HL-60/S4 treated with retinoic acid at 250 ng/mL for 4 days and 3 days (cell line): Measurements from ENCODE around the gene ZBTB20.
"Not testable (repeated sequence)": the region's sequence is repeated elsewhere in the genome, so short reads cannot be mapped to it uniquely, and the experiment has no call there.

Experiments
- in situ Hi-C: fragments of 300-500 bp; cut with MboI; formaldehyde crosslinking; loops from 2 replicates; pipeline ENCODE4 v1.7.0; 2022; ENCODE audit warnings: low sequenced_read_pairs

The ZBTB20 gene

DNA sequence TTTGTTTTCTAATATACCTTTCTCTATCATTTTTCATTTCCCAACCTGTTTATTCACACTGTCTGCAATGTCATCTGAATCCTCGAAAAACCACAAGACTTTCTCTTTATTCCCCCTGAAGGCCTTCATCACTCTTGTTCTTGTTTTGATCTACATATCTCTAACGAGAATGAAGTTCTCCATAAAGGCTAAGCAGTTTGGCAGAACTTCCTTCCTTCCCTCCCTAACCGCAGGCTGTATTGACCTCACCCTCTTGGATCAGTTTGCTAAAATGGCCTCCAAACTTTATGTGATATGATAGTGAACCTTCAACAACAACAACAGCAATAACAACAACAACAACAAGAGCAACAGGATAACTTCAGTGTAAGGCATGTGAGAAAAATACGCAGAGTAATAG is 460.5 kb downstream of the ZBTB20 start:
- in situ Hi-C loops = no loop called here

DNA sequence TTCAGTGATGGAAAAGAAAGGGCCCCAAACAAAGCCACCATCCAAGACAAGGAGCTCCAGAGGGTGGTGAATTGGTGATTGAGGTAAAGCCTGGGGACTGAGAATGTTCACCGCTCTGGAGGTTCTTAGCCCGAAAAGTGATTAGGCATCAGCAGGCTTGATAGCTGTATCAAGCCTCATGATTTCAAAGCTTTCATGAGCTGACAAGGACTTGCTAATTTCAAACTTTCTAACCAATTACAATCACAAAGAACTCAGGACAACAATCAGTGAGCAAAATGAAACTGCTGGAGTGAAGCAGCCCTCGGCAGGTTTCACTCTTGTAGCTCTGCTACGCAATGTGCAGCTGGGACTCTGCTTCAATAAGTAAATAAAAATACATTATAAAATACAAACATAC is 461.9 kb downstream of the ZBTB20 start:
- in situ Hi-C loops = no loop called here

DNA sequence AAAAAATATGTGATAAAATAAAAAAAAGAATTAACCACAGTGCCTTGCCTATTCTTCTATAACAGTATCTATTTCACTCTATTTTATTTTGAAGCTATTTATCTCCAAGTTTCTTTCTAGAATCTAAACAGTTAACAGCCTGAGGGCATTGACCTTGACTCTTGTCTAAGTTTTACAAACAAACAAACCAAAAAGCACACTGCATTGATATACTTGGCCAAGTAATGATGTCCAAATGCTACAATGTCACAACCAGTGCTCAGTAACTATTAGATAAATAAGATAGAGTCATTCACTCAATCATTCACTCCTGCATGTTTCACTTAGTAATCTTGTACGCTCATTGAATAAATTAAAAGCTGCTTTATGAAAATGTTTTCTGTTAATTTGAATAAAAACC is 466.8 kb downstream of the ZBTB20 start:
- in situ Hi-C loops = no loop called here

- in situ Hi-C loops = not testable (repeated sequence)
Observed at GRCh38 chr3:114679773-114680172, 467.3 kb downstream of the ZBTB20 start.

DNA sequence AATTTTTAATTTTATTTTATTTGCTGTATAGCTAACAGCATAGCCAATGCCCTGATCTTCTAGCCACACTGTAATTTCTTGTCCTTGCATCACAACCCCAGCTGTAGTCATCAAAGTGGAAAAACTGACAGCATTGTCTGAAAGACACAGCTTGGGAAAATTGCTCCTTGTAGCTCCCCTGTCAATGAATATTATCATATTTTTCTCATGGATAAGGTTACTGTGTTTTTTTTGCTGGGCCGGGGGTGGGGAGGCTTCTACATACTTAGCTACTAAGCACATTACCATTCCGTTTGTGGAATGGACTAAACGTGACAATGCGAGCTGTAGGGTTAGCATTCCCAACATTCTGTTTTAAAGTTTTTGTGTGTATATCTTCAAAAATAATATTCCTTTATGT is 472.0 kb downstream of the ZBTB20 start:
- in situ Hi-C loops = no loop called here

- in situ Hi-C loops = no loop called here
Observed at GRCh38 chr3:114674036-114674435, 473.1 kb downstream of the ZBTB20 start.

DNA sequence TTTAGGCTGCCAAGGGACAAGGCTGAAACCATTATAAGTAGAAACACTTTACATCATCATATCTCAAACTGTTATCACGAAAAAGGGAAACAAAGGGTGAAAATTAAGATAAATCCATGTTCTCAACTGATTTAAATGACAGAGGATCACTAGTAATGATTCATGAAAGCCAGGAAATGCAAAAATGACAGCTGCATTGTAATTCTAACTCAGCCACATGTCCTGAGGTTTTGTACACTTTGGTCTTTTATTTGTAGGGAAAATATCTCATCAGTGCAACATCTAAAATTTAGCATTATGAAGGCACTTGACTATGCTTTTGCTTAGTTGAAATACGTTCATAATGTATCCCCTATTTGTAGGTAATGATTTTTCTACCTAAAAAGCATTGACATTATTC is 473.6 kb downstream of the ZBTB20 start:
- in situ Hi-C loops = no loop called here

GRCh38 chr3:114672692-114673447 is 474.2 kb downstream of the ZBTB20 start:
- in situ Hi-C loops = no loop called here

- in situ Hi-C loops = no loop called here
Observed at GRCh38 chr3:114671741-114672510, 475.2 kb downstream of the ZBTB20 start.

DNA sequence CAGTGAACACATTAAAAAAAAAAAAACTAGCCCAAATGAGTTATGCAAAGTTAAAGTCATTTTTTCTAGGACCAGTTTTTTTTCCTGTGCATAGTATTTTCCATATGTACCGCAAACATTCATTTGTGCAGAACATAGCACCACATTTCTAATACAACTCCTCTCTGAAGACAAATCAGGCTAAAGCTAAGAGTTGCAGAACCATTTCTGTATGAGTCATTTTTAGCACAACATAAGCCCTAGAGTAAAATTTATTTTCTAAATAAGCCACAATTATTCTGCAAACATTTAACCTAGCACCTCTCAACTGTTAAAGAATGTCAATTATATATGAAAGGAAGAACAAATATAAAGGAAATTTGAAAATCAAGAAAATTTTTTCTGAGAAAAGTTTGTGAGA is 477.5 kb downstream of the ZBTB20 start:
- in situ Hi-C loops = no loop called here

DNA sequence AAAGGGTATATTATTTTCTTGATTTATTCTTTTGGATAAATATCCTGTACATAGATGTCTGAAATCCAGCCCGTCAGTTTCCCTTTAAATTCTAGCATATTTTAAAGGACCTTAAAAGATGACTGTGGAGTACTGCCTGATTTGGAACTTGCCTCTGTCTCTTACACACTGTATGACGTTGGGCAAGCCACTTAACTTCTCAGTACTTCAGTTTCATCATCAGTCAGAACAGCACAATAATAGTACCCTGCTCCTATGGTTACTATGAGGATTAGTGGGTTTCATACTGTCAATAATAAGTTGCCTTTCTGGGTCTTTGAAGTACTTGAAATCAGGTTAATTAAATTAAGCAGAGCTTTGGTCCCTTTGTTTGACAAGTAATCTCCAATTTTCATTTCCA is 479.0 kb downstream of the ZBTB20 start:
- in situ Hi-C loops = no loop called here

DNA sequence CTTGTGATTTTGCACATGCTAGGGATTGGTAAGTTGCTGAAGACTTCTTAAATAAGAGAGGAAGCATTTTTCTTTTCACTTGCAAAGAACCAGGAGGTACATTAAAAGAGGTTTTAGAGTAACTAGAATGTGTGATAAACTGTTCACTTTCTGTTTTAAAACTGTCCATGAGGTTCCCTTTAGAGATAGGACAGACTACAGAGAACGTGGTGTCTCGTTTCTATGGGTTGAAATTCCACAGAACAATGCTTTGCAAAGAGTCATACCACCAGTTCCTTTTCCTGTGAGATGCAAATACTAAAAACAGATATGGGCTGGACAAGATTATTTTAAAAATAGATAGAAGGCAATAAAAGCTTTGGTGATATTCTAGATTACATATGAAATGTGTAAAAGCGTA is 480.5 kb downstream of the ZBTB20 start:
- in situ Hi-C loops = no loop called here

DNA sequence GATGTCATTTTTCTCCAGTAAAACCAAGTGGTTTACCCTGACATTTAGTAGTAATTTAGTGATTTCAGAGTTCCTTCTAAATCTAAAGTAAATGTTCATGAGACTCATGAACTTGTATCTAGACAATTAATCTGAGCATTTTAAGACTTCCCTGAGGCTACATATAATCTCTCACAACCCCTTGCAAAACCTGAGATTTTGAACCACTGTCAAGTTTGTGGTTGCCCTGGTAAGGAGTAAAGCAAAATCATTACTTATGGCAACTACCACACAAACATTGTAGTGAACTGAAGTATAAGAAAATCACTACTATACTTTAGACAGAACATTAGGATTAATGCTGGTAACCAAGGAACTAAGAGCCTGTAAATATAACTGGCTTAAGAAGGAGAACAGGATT is 483.1 kb downstream of the ZBTB20 start:
- in situ Hi-C loops = no loop called here

DNA sequence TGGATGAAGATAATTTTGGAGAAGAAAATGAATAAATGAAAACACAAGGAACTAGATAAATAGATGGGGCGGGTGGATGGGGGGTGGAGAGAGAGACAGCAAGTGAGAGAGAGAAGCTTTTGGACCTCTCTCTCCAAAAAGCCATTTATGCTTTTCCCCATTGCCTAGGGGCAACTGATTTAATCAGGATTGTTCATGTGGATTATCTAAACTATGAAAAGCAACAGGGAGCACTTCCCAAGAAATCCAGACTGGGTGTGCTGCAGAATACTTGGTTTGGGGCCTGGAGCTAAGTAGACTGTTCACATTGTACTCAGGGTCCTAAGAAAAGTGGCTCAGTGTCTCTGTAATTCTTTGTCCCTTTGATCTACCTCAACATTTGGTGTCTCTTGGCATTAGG is 486.3 kb downstream of the ZBTB20 start:
- in situ Hi-C loops = no loop called here

DNA sequence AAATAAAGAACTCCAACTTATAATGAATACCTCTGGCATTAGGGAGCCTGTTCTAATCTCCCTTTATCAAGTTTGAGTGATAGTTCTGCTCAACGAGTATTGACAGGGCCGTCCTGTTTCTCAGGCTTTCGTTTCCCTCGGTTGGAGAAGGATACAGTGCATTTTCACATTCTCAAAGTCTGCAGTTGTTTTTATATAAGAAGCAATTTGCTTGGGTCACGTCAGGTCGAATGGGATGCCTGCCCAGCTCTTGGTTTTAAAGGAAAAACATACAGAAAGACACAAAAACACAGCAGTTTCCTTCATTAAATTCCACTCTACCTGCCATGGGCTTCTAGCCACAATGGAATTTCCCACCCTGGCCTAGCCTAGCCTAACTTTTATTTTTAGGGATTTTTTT is 487.0 kb downstream of the ZBTB20 start:
- in situ Hi-C loops = no loop called here

GRCh38 chr3:114659109-114660061 is 487.7 kb downstream of the ZBTB20 start:
- in situ Hi-C loops = no loop called here

- in situ Hi-C loops = no loop called here
Observed at GRCh38 chr3:114651555-114651954, 495.5 kb downstream of the ZBTB20 start.

GRCh38 chr3:114650808-114651207 is 496.3 kb downstream of the ZBTB20 start:
- in situ Hi-C loops = no loop called here

GRCh38 chr3:114649331-114649730 is 497.8 kb downstream of the ZBTB20 start:
- in situ Hi-C loops = no loop called here

DNA sequence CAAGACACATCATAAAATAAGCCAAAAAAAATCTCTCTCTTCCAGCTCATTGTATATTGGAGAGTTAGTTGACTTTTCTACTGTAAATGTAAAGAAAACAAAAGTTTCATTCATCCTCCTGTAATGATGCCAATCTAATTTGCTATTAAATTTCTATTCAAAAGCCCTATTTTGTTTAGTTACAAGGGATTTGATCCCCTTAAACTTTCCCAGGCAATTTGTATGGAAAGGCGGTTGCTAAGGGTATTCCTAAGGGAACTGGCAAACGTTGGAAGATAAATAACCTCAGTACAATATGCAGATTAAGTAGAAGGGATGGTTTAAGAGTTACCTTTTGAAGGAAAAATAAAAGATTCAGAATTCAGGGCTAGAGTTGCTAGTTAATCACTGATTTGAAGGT is 500.6 kb downstream of the ZBTB20 start:
- in situ Hi-C loops = no loop called here

GRCh38 chr3:114645392-114645791 is 501.7 kb downstream of the ZBTB20 start:
- in situ Hi-C loops = no loop called here
